ENCODE data around the gene CNTNAP4.

CNTNAP4 gene

GRCh38 chr16:76524356-76524755, 247.2 kb downstream of the CNTNAP4 start:
- no peak for DNase-seq
- Mint-ChIP-seq H3K27ac (no peak overlapping the region), H3K4me3 (no peak overlapping the region), H3K9me3 (no peaks in the 10 kb centered on the region), H3K27me3 (no peaks in the 10 kb centered on the region), H3K36me3 (ENCODE audit: low read depth) (no peaks in the 10 kb centered on the region), H3K4me1 (no peaks in the 10 kb centered on the region)
- no peak for ATAC-seq

GRCh38 chr16:76524769-76525168, 247.6 kb downstream of the CNTNAP4 start:
- H3K9me3 Mint-ChIP-seq, result no peaks in the 10 kb centered on the region
- no peak overlapping the region for H3K27ac Mint-ChIP-seq

GRCh38 chr16:76527244-76527643, 250.0 kb downstream of the CNTNAP4 start:
- H3K4me3 Mint-ChIP-seq, result no peak overlapping the region
- no peak overlapping the region for H3K27ac Mint-ChIP-seq
- H3K36me3 Mint-ChIP-seq (ENCODE audit: low read depth), result no peaks in the 10 kb centered on the region
- no peaks in the 10 kb centered on the region for H3K9me3 Mint-ChIP-seq
- no peaks in the 10 kb centered on the region for H3K27me3 Mint-ChIP-seq
- DNase-seq (no peak), ATAC-seq (no peak)
- H3K4me1 Mint-ChIP-seq, result no peaks in the 10 kb centered on the region

More at GRCh38 chr16:76524769-76525168, 247.6 kb downstream of the CNTNAP4 start:
- no peaks in the 10 kb centered on the region for H3K36me3 Mint-ChIP-seq (ENCODE audit: low read depth)
- H3K4me3 Mint-ChIP-seq, result no peak overlapping the region
- DNase-seq, result no peak
- no peaks in the 10 kb centered on the region for H3K4me1 Mint-ChIP-seq
- no peaks in the 10 kb centered on the region for H3K27me3 Mint-ChIP-seq
- ATAC-seq, result no peak

- Mint-ChIP-seq H3K9me3 (no peaks in the 10 kb centered on the region), H3K36me3 (ENCODE audit: low read depth) (no peaks in the 10 kb centered on the region), H3K4me1 (no peaks in the 10 kb centered on the region), H3K4me3 (no peak overlapping the region), H3K27me3 (no peaks in the 10 kb centered on the region), H3K27ac (no peak overlapping the region)
- DNase-seq (no peak), ATAC-seq (no peak)
Observed at GRCh38 chr16:76529120-76529519, 251.9 kb downstream of the CNTNAP4 start.

GRCh38 chr16:76531236-76531635, 254.0 kb downstream of the CNTNAP4 start:
- no peak for DNase-seq
- Mint-ChIP-seq H3K36me3 (ENCODE audit: low read depth) (no peaks in the 10 kb centered on the region), H3K4me1 (no peaks in the 10 kb centered on the region), H3K9me3 (peaks cover 3% of the 10 kb centered on the region), H3K27ac (no peak overlapping the region), H3K27me3 (no peaks in the 10 kb centered on the region), H3K4me3 (no peak overlapping the region)
- no peak for ATAC-seq

- no peak for DNase-seq
- Mint-ChIP-seq H3K4me3 (no peak overlapping the region), H3K4me1 (no peaks in the 10 kb centered on the region), H3K27ac (no peak overlapping the region), H3K9me3 (peaks cover 3% of the 10 kb centered on the region), H3K27me3 (no peaks in the 10 kb centered on the region), H3K36me3 (ENCODE audit: low read depth) (no peaks in the 10 kb centered on the region)
- ATAC-seq, result no peak
Observed at GRCh38 chr16:76532188-76532973, 255.2 kb downstream of the CNTNAP4 start.

GRCh38 chr16:76539609-76540008, 262.4 kb downstream of the CNTNAP4 start:
- no peak for ATAC-seq
- Mint-ChIP-seq H3K4me3 (no peak overlapping the region), H3K27ac (no peak overlapping the region), H3K4me1 (no peaks in the 10 kb centered on the region), H3K36me3 (ENCODE audit: low read depth) (no peaks in the 10 kb centered on the region), H3K9me3 (peaks cover 3% of the 10 kb centered on the region), H3K27me3 (no peaks in the 10 kb centered on the region)
- DNase-seq, result no peak

- Mint-ChIP-seq H3K4me1 (no peaks in the 10 kb centered on the region), H3K27ac (no peak overlapping the region), H3K27me3 (no peaks in the 10 kb centered on the region), H3K36me3 (ENCODE audit: low read depth) (no peaks in the 10 kb centered on the region), H3K9me3 (no peaks in the 10 kb centered on the region), H3K4me3 (no peak overlapping the region)
- ATAC-seq (no peak), DNase-seq (no peak)
Observed at GRCh38 chr16:76541070-76541469, 263.9 kb downstream of the CNTNAP4 start.

GRCh38 chr16:76565542-76565941, 288.3 kb downstream of the CNTNAP4 start:
- no peaks in the 10 kb centered on the region for H3K27me3 Mint-ChIP-seq
- no peak overlapping the region for H3K27ac Mint-ChIP-seq
- no peak overlapping the region for H3K4me3 Mint-ChIP-seq
- H3K36me3 Mint-ChIP-seq (ENCODE audit: low read depth), result no peaks in the 10 kb centered on the region
- H3K4me1 Mint-ChIP-seq, result no peaks in the 10 kb centered on the region
- no peak for DNase-seq
- no peaks in the 10 kb centered on the region for H3K9me3 Mint-ChIP-seq
- ATAC-seq, result no peak

- H3K27me3 Mint-ChIP-seq, result no peaks in the 10 kb centered on the region
- no peak for ATAC-seq
- no peak for DNase-seq
Observed at GRCh38 chr16:76571755-76572154, 294.6 kb downstream of the CNTNAP4 start.

GRCh38 chr16:76573281-76573680, 296.1 kb downstream of the CNTNAP4 start:
- no peaks in the 10 kb centered on the region for H3K9me3 Mint-ChIP-seq
- H3K4me3 Mint-ChIP-seq, result no peak overlapping the region
- no peaks in the 10 kb centered on the region for H3K4me1 Mint-ChIP-seq
- no peaks in the 10 kb centered on the region for H3K36me3 Mint-ChIP-seq (ENCODE audit: low read depth)
- no peaks in the 10 kb centered on the region for H3K27me3 Mint-ChIP-seq
- no peak overlapping the region for H3K27ac Mint-ChIP-seq
- DNase-seq (no peak), ATAC-seq (no peak)

More at GRCh38 chr16:76571755-76572154, 294.6 kb downstream of the CNTNAP4 start:
- H3K9me3 Mint-ChIP-seq, result no peaks in the 10 kb centered on the region
- no peak overlapping the region for H3K4me3 Mint-ChIP-seq
- no peaks in the 10 kb centered on the region for H3K4me1 Mint-ChIP-seq
- H3K36me3 Mint-ChIP-seq (ENCODE audit: low read depth), result no peaks in the 10 kb centered on the region
- no peak overlapping the region for H3K27ac Mint-ChIP-seq

- H3K4me3 Mint-ChIP-seq, result no peak overlapping the region
- no peaks in the 10 kb centered on the region for H3K36me3 Mint-ChIP-seq (ENCODE audit: low read depth)
- H3K27ac Mint-ChIP-seq, result no peak overlapping the region
- no peak for DNase-seq
- no peak for ATAC-seq
- peaks cover 3% of the 10 kb centered on the region for H3K9me3 Mint-ChIP-seq
- H3K4me1 Mint-ChIP-seq, result no peaks in the 10 kb centered on the region
- H3K27me3 Mint-ChIP-seq, result no peaks in the 10 kb centered on the region
Observed at GRCh38 chr16:76574651-76575050, 297.4 kb downstream of the CNTNAP4 start.

- Mint-ChIP-seq H3K27ac (no peak overlapping the region), H3K36me3 (ENCODE audit: low read depth) (no peaks in the 10 kb centered on the region), H3K27me3 (no peaks in the 10 kb centered on the region), H3K4me1 (no peaks in the 10 kb centered on the region), H3K4me3 (no peak overlapping the region), H3K9me3 (peaks cover 3% of the 10 kb centered on the region)
- DNase-seq (no peak), ATAC-seq (no peak)
Observed at GRCh38 chr16:76576526-76576925, 299.3 kb downstream of the CNTNAP4 start.

- no peak overlapping the region for H3K27ac Mint-ChIP-seq
- H3K36me3 Mint-ChIP-seq (ENCODE audit: low read depth), result no peaks in the 10 kb centered on the region
- ATAC-seq (no peak), DNase-seq (no peak)
- no peak overlapping the region for H3K4me3 Mint-ChIP-seq
- H3K4me1 Mint-ChIP-seq, result no peaks in the 10 kb centered on the region
- peaks cover 8% of the 10 kb centered on the region for H3K9me3 Mint-ChIP-seq
- no peaks in the 10 kb centered on the region for H3K27me3 Mint-ChIP-seq
Observed at GRCh38 chr16:76577003-76577402, 299.8 kb downstream of the CNTNAP4 start.

GRCh38 chr16:76579277-76579922, 302.2 kb downstream of the CNTNAP4 start:
- DNase-seq (no peak), ATAC-seq (no peak)
- peaks cover 14% of the 10 kb centered on the region for H3K9me3 Mint-ChIP-seq
- no peaks in the 10 kb centered on the region for H3K4me1 Mint-ChIP-seq
- H3K36me3 Mint-ChIP-seq (ENCODE audit: low read depth), result no peaks in the 10 kb centered on the region
- H3K27ac Mint-ChIP-seq, result no peak overlapping the region
- no peaks in the 10 kb centered on the region for H3K27me3 Mint-ChIP-seq
- no peak overlapping the region for H3K4me3 Mint-ChIP-seq
